Raji (cell line): ENCODE data around the gene SLC23A3.

Experiments used
- POLR2A ChIP-seq: IDR thresholded peaks from 2 replicates; pipeline ENCODE4 v1.6.1; 2011; ENCODE audit warnings: low read depth, low read length, control low read depth; ENCODE audit not compliant: insufficient read depth

Gene SLC23A3

DNA sequence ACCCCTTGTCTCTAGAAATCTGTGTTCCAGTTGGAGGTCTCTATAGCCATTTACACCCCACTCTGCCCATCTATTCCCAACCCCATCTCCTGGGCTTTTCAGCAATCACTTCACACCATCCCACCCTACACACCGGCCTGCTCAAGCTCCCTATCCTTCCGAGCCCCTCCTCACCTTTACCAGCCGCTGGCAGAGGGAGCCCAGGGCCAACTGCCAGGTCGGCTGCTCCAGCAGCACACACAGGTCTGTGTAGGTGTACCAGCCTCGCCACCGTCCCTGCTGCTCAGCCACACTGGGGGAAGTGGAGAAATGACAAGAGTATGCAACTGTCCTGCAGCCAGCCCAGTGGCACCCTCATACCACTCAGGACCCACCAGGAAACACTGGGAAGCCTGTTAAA, 3.3 kb upstream of the SLC23A3 start:
- TF ChIP-seq POLR2A = no peak

DNA sequence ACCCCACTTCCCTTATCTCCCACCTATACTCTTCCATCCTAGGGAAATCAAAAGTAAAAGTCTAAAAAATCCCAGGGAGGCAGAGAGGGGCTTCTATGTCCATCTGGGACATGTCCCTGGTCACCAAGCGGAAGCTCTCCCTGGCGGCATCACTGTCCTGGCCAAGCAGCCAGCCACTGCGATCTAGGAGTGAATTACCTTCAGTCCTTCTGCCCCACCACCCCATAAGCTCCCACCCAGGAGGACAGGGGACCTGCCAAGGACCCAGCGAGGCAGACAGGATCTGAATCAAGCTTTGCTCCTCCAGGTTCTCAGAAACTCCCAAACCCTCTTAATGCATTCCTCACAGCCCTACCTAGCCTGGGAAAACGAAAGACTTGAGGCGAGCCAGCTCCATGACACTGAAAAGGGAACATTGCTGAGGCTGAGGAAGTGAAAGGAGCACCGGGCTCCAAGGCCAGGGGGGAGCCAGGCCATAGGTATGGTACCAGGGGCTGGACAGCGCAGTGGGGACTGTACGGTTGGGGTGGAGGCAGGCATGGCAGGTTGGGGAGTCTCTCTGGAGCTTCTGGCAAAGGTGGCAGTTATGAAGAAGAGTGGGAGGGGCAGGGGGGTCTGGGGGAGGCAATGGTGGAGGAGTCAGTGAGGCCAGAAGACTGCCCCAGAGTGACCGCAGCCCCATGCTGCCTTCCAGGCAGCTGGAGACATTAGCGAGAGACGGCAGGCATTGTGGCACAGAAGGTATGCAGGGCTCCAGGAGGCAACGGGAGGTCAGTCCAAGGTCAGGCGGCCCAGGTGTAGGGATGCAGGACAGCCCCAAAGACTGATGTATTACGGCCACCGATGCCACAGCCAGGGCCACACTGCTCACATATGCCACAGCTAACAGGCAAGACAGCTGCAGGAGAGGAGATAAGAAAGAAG, 2.7 kb upstream of the SLC23A3 start:
- no peak for TF ChIP-seq POLR2A

DNA sequence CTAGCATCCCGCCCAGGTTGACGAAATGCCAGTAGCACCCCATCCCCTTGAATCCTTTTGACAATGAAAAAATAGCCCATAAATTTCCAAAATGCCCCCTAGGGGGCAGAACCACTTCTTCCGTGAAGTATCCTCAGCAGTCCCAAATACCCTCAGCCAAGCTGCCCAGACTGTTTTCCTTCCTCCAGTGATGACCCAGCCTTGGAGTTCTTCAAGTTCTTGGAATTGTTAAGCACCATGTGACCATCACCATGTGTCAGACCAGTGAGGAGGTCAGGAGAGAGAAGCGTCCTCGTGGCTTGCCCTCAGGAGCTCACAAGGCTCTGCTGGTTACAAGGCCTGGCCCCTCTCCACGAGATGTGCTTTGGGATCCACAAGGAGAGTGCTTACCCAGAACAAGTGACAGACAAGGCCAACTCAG, 1.4 kb upstream of the SLC23A3 start:
- no peak for TF ChIP-seq POLR2A

DNA sequence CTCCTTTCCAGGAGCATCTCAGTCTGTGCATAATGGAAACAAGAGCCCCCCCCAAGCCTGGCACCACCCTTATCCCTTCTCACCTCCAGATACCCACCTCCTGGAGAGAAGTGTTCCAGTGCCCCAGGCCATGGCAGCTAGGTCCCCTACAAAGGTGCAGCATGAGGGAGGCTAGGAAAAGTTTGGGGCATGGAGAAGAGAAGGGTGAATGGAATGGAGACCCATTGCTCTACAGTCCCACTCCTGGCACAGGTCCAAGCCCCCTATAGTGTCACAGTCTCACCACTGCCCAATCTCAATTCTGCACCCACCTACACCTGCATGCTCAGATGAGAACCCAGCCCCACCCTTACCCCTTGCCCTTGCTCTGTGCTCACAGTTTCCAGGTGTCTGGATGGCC, 897 bp downstream of the SLC23A3 start:
- no peak for TF ChIP-seq POLR2A

DNA sequence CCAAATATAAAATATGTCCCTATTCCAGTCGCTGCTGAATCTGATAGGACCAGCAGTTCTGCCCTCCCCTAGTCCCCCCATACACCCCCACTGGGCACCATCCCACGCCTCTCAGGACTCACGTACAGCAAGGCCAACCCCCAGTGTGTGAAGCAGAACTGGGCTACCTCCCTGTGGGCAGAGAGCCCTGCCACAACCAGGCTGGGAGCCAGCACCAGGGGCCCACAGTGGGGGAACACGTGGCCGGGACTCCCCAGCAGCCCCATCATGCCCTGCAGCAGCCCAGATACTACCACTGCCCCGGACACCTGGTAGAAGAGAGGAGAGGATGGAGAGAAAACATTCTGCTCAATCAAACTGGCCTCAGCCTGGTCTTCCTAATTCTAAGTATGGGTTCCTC, 1.3 kb downstream of the SLC23A3 start:
- no peak for TF ChIP-seq POLR2A

DNA sequence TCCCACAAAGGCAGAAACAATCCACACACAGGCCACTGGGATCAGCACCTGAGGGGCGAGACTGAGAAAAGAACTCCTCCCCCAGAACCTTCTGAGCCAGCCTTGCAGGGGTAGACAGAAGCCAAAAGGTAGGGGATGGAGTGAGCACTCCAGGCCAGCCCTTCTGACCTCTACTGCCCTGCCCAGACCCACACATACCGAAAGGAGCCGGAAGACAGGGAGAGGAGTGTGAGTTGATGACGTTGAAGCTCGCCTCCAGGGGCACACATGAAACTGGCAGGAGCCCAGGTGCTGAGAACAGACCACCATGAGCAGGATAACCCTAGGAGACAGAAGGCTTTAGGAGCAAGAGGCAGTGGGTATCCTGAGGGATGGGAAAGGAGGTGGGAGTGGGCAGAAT, 1.8 kb downstream of the SLC23A3 start:
- no peak for TF ChIP-seq POLR2A

DNA sequence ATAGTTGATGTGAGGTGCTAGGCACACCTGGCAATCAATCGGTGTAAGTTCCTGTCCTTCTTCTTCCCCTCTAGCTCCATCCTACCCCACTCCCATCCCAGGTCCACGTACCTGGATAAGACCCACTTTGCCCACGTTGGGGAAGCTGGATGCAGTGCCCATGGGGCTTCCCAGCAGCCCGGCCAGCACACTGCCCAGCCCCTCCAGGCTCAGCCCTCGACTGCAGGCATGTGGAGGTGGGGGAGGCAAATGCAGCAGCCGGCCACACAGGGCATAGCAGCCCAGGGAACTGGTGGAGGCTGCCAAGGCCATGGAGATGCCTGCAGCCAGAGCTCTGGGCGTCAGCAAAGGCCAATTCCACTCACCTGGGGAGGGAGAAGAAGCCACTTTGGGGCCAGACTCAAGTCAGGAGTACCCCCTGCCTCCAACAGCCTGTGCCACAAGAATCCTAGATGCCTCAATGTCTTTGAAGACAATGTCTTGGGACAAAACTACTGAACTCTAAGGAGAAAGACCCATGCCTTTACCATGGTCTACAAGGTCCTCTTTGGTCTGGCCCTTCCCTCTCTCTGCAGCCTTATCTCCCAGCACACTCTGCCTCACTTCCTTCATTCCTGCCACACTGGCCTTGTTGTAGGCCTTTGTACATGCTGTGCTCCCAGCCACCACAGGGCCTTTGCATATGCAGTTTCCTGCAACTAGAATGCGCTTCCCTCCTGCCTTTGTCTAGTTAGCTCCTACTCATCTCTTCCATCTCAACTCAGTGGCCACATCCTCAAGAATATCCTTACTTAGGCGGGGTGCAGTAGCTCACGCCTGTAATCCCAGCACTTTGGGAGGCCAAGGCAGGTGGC, 4.5 kb downstream of the SLC23A3 start:
- no peak for TF ChIP-seq POLR2A

DNA sequence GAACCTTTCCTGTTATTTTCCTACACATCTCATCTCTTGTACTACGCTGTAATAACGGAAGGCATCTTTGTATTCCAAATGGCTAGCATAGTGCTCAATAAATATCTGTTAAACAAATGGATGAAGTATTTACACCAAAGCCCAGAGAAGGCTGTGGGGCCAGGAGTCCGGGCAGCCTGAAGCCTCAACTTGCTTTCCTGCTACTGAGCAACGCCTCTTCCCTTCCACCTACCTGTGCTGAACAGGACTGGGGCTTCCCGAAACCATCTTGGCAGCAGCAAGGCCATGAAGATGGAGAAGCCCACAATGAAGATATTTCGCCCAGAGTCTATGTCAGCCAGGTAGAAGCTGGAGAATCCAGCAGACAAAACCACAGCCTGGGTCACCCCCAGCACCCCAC, 6.7 kb downstream of the SLC23A3 start:
- no peak for TF ChIP-seq POLR2A

DNA sequence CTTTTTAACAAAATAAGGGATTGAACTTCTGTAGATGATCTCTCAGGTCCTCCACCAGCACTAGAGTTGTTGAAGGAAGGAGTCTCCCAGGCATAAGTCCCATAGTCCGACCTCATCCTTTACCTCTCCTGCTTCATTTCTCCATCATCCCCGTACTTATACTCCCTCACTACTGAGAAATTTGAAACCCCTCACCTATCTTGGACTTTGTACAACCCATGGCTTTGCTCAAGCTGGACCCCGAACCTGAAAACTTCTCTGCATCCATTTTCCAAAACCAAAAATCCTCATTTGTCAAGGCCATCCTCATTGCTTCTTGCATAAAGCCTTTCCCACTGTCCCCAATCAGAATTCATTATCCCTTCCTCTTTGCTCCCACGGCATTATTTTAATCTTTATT, 8.7 kb downstream of the SLC23A3 start:
- TF ChIP-seq POLR2A = no peak

DNA sequence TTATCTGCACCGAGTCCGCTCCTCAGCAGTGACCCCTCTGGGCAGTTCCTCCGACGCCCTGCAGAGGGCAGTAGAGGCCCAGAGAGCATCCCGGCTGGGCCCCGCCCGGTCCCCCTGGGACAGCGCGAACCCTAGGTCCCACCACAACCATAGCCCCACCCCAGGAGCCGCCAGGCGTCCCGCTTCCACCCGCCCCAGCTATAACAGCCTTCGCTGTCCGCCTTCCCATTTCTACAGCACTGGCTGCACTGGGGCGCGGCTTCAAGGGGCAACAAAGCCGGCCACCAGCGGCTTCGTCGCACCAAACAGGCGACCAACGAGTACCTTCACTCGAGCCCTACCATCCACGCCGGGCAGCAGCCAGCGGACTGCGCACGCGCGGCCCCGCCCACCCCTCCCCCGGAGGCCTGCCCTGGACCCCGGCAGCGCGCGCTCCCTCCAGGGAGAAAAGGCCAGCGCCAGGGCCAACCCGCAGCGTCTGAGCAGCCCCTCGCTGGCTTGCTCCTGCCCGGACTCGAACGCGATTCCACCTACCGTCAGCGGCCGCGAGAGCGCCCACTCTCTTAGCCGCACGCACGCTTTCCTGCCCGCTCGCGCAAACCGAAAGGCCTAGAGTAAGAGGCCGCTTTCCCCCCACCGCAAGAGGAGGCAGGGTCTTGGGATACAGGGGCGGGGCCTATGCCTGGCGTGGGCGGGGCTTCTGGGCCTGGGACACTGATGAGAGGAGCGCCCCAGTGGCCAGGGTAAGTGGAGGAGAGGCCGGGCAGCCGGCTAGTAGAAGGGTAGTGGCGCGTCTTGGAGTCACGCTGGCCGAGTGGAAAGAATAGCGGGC, 9.4 kb downstream of the SLC23A3 start, which contains the start of gene NHEJ1:
Gene NHEJ1 (minus strand): TSS at position 630 of the 832 bp plus-strand sequence. CDS start 2,453 bp downstream, outside the sequence.
- TF ChIP-seq POLR2A = peak; percentile 90

DNA sequence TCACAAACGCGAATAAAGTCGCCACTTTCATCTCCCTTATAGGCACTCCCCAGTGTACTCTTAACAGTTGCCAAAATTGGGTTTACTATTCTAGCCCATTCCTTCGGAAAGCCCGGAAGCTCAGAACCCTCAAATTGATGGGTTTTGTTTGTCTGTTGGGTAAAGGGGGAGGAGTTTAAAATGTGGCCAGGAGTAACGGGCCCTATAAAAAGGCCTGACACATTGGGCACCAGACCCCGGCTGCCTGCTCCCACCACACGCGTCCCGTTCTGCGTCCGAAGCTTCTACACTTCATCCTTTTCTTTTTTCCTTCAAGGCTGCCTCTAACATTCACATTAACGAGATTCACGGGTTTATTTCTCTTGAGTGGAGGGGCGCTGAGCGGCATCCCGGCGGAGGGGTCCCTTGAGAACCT, 10.1 kb downstream of the SLC23A3 start:
- TF ChIP-seq POLR2A = no peak

DNA sequence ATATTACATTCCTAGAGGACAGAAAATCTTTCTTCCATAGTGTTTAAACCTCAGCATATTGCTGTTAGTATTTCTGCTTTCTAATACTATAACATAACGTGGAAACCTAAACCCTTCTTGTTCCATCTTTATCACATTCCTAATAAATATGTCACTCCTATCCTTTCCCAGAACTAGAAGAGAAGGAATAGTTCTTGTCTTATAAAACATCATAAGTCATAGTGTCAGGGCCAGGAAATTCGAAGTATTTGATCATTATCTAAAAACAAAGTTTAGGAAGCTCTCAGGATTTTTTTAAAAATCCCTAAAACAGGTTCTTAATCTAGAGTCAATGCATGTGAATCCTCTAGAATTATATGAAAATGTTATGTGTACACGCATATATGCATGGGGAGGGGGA, 11.2 kb downstream of the SLC23A3 start:
- no peak for TF ChIP-seq POLR2A

DNA sequence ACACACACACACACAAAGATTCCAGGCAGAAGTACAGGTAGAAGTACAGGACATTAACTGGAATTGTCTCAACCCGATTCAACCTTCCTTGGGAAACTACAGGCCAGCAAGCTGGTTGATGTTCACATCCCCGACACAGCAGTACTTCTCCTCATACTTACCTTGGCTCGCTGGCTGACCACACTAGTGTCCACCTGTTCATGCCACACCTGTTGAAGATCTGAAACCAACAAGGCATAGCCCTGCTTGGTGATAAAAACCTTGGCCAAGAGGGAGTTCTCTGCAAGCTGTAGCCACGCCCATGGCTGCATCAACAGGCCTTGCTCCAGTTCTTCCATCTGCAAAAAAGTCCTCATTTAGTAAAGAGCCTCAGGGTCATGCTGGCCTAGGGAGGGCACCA, 11.8 kb downstream of the SLC23A3 start:
- TF ChIP-seq POLR2A = no peak

DNA sequence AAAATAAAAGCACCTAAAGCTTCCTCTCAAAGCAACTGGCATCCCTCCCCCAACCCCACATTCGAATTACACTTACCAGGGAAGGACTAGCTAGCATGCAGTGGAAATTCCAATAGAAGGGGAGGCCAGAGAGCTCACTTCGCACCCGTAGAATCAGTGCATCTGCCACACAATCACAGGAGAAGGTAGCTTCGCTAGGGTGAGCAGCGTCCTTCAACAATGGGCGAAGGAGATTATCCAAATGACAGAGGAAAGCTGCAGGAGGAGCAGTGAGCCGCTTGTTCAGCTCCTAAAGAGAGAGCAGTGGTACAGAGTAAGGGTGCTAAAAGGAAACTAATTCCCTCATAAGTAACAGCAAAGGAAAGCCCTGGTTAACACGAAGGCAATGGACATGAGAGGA, 12.4 kb downstream of the SLC23A3 start:
- no peak for TF ChIP-seq POLR2A

DNA sequence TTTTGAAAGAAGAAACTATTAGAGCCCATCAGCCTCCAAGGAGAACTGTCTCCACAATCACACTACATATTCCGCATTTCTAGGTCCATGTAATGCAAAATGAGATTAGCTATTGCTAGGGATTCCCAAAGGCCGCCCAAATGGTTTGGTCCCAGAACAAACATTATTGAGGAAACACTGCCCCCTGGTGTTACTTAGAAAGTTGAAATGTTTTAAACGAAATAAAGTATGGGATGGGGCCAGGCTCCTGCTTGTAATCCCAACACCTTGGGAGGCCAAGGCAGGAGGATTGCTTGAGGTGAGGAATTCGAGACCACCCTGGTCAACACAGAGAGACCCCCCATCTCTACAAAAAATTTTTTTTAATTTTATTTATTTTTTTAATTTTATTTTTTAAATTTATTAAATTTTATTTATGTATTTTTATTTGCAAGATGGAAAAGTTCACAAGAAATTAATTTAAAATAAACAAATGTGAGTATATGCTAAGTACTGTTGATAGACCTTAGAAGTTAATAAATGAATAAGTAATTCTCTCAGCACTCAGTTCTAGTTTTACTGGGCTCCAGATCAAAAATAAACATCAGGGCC, 14.7 kb downstream of the SLC23A3 start:
- TF ChIP-seq POLR2A = no peak

DNA sequence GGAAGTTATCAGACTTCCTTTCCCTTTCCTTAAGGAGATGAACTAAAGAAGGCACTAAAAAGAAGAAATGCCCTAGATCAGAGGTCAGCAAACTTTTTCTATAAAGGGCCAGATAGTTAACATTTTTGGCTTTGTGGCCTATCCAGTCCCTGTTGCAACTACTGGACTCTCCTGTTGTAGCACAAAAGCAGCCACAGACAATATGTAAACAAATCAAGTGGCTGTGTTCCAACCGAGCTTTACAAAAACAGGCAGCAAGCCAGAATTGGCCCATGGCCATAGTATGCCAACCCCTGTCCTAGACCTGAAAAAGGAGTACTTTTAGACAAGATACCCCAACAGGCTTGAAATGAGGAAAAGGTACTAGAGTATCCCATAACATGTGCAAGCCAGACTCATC, 20.2 kb downstream of the SLC23A3 start:
- TF ChIP-seq POLR2A = no peak
